Activated CD4-positive, alpha-beta T cell treated with anti-CD3 and anti-CD28 coated beads for 4 hours (primary cell): ENCODE measurements around the gene ENPP4.
"Not testable (repeated sequence)": the region's sequence is repeated elsewhere in the genome, so short reads cannot be mapped to it uniquely, and the experiment has no call there.

Experiments used
- DNase-seq, 2 donors: peaks; one replicate each; pipeline ENCODE4 v3.0.0-alpha.2; 2020

Gene ENPP4, protein sequence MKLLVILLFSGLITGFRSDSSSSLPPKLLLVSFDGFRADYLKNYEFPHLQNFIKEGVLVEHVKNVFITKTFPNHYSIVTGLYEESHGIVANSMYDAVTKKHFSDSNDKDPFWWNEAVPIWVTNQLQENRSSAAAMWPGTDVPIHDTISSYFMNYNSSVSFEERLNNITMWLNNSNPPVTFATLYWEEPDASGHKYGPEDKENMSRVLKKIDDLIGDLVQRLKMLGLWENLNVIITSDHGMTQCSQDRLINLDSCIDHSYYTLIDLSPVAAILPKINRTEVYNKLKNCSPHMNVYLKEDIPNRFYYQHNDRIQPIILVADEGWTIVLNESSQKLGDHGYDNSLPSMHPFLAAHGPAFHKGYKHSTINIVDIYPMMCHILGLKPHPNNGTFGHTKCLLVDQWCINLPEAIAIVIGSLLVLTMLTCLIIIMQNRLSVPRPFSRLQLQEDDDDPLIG

DNA sequence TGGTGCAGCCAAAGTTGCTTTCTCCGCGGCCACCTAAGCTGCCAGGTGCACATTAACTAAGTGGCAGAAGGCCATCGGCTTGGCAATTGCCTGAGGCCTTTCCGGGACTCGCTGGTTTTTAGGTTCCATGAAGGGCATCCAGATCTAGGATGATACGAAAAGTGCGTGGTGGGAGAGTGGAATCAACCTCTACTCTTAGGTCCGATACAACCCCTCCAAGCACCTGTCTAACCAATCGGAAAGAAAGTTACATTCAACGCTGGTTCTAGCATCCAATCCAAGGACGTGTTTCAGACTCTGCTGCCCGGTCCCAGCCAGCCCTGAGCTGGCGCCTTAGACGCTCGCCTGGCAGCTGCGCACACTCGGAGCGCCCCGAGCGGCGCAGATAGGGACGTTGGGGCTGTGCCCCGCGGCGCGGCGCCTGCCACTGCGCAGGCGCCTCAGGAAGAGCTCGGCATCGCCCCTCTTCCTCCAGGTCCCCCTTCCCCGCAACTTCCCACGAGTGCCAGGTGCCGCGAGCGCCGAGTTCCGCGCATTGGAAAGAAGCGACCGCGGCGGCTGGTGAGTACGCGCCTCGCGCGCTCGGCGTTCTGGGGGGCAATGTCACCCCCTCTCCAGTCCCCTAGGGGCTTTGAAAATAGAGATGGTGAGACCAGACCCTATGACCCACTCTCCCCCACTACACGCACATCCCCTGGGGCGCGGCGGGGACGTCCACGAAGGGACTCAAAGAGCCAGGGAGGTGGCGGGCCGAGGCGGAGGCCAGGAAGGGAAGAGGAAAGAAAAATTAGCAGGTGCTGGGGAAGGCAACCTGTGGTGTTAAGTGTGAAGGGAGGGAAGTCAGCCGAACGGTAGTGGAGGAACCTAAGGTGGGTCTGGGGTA is at the start of gene ENPP4:
Gene ENPP4 (plus strand): TSS at position 361 of the 883 bp plus-strand sequence. CDS start 9,595 bp downstream, outside the sequence.
- peak; percentile 85 to 89 for DNase-seq

DNA sequence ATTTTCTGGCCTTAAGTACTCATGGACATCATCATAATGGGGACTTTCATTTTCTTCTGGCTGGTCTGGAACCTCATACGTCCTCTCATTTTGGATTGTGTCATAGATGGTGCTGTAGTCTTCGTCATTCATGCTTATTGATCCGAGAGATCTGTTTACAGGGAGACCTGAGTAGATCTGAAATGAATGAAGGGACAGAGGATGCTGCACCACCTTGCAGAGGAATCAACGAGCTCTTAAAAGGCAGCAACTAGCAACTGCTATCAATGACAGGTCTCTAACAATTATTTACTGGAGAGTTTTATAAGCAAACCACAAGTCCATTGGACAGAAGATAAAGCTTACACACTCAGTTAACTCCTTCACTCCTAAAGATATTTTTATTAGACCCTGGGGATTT is 49.7 kb upstream of the ENPP4 start:
- DNase-seq: no peak

DNA sequence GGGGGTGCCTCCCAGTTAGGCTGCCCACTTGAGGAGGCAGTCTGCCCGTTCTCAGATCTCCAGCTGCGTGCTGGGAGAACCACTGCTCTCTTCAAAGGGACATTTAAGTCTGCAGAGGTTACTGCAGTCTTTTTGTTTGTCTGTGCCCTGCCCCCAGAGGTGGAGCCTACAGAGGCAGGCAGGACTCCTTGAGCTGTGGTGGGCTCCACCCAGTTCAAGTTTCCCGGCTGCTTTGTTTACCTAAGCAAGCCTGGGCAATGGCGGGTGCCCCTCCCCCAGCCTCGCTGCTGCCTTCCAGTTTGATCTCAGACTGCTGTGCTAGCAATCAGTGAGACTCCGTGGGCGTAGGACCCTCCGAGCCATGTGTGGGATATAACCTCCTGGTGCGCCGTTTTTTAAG is 44.1 kb upstream of the ENPP4 start:
- DNase-seq: not testable (repeated sequence)

DNA sequence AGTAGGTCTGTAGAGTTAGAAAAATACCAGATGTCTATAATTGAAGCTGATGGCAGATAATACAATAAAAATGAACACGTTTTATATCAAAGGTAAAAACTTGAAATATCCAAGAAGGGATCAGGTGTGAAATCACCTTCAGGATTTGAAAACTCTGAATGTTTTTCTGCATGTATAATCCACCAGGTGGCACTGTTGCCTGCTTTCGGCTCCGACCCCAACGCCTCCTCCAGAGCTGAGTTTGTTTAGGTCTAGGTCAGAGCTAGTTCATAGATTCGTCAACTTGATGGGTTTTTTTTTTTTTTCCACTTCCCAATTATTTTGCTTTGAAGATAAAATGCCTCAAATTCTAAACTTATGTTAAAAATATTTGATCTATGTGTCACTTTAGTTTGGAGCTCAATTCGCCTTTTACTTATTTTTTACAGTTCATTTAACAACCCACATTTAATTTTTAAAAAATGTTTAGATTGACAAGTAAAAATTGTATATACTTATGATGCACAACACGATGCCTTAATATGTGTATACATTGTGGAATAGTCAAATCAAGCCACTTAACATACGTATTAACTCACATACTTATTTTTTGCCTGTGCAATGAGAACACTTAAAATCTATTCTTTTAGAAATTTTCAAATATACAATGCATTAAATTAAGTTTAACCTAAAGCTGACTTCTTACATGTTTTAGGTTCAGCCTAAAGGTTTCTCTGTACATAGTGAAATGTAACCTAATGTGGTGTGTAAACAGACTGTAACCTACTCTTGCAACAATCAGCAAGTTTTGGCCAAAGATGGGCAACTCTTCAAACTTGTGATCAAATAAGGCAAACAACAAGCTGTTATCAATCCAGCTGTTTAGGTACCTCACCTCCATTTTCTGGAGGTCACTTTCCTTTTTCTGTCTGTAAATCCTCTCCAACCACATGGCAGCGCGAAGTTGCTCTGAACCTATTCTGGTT is 39.4 kb upstream of the ENPP4 start:
- peak; percentile 42 to 52 for DNase-seq

DNA sequence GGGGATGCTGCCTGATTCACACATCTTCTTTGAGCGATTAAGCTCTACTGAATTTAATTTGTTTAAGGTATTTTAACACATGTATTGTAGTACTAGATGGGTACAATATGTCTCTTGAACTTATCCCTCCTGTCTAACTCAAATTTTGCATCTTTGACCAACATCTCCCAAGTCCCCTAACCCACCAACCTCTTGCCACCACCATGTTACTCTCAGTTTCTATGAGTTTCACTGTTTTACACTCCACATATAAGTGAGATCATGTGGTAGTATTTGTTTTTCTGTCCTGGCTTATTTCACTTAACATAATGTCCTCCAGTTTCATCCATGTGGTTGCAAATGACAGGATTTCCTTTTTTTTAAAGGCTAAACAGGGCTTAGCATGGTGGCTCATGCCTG is 38.7 kb upstream of the ENPP4 start:
- DNase-seq: no peak

DNA sequence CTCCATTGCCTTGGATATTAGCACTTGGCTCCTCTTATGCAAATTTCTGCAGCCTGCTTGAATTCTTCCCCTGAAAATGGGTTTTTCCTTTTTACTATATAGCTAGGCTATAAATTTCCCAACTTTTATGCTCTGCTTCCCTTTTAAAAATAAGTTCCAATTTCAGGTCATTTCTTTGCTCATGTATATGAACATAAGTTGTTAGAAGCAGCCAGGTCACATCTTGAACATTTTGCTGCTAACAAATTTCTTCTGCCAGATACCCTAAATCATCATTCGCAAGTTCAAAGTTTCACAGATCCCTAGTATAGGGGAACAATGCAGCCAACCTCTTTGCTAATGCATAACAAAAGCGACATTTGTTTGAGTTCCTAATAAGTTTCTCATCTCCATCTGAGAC is 34.5 kb upstream of the ENPP4 start:
- no peak for DNase-seq

DNA sequence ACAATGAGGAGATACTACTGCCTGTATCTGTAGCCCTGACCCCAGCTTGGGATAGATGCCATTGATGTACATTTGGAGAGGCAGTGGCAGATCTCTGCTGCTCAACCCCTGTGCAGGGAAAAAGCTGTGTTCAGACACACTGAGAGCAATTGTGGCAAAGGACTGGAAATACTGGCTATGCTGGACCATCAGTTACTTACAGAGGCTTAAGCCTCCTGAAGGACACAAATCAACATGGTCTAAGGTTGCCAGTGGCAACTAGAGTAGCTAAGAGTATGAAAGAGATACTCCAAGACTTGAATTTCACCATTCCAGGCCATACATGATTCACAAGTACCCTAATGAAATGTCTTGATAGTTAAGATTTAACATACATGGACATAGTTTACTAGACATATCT is 32.4 kb upstream of the ENPP4 start:
- DNase-seq: no peak

DNA sequence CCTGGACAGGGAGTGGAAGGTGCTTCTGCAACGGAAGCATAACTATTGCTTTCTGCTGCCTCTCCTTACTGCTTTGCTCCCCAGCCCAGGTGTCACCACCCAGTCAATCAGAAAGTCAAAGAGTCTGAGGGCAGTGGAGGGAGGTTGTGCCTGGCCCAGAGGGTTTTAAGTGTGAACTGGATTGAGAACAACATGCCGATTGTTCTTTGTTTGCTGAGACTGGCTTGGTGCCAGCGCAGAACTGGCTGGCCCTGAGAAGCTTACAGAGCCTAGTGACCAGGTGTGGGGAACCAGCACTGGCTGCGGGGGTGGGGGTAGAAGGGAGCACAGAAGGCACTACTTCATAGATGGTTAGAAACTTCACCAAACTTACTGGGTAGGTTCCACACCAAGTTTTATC is 31.1 kb upstream of the ENPP4 start:
- DNase-seq: no peak

DNA sequence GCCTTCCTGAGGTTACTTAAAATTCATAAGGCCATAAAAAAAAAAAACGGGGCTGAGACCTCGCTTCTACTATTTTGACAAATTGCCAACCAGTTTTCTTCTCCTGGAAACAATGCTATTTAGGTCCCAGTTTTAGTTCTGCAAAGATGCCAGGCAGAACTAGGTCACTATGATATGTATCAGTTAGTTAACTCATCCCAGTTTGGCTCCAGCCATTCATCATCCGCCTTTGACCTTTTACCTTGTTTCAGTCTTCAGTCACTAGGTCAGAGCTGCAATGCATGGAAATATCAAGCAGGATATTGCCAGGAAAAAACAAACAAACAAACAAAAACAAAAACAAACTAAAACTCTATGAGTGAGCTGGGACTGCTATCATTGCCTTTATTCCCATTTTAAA is 29.8 kb upstream of the ENPP4 start:
- no peak for DNase-seq

DNA sequence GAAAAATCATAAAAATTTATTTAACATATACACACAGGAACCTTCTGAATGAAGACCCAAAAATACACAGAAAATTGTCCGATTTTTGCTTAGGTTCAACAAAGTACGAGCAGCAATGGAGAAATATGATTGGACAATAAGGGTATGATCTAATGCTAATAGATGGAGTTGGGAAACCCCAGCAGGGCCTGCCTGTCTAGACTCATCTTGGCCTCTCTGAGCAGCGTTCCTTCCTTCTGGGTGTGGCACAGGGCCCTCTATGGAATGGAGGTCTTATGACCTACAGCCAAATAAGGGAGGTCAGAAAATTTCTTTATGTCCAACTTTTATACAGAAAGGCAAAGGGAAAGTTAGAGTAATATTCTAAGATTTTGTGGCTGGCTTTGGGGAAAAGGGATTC is 27.7 kb upstream of the ENPP4 start:
- no peak for DNase-seq

DNA sequence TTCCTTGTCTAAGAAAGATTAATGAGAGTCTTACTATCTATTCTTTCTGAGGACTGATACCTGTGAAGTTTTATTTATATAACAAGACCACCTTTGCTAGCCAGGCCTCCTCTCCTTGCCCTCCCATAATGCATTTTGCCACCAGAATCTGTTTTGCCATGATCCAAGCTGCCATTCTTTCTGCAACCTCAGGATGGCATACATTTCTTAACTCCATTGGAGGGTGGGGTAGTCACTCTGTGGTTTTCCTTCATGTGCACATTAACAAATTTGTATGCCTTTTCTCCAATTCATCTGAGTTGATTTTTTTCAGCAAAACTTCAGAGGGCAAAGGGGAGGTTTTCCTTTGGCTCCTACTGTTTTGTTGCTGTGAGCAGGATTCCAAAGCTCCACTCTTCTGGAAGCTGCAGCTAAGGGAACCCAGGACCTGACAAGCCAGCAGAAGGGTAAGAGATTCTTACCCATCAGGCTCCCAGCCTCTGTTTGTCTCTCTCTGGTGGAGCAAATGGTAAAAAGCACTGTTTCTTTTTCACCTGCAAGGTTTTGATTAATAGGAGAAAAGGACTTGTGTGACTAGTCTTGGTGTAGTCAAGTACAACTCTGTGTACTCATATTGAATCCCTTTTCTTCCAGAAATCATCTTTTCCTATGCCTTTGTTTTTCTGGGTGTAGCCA is 26.2 kb upstream of the ENPP4 start:
- no peak for DNase-seq

DNA sequence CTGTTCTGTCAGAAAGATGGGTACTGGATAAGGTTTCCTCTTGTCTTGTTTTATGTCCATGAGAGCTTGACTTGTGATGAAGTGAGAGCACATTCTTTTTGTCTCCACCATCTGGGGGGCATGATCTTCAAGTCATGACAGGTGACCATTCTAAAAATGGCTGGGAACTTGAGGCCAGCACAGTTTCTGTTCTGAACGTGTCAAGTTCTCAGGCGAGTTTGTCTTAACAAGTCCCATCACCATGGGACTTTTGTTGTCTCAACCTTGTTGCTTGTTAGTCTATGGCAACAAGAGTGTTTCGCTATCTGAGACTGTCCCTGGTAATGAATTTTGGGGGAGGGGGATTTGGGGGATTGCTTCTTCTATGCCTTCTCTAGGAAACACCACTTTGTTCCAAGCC is 25.6 kb upstream of the ENPP4 start:
- no peak for DNase-seq

DNA sequence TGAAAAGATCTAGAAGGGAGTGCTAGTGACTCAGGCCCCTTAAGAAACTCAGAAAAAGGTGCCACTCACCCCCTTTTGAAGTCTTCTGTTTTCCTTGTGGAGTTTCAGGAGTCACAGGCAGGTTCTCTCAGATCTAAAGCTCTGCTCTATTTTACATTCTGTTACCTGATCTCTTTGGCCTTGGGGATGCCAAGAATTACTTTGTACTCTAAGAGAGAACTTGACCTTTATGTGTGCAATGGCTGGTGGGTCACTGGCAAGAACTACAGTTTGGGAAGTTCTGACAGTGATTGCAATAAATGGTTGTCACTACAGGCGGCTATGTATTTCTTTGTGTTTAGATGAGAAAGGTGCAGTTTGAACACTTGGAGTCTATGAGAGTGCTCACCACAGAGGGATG is 24.2 kb upstream of the ENPP4 start:
- DNase-seq: no peak

DNA sequence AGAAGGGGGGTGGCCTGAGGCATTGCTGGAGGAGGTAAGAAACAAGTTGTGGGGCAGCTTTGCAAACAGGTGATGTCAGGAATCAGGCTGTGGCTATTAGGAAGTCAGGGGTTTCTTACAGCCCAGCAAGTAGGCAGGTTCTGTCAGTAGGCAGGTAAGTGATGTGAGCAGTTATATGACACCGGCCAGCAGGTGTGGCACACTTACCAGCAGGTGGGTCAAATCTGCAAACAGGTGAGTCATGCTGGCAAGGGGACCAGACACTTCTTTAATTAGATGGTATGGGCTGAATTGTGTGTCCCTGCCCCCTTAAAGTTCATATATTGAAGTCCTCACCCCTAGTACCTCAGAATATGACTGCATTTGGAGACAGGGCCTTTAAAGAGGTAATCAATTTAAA is 16.4 kb upstream of the ENPP4 start:
- no peak for DNase-seq

DNA sequence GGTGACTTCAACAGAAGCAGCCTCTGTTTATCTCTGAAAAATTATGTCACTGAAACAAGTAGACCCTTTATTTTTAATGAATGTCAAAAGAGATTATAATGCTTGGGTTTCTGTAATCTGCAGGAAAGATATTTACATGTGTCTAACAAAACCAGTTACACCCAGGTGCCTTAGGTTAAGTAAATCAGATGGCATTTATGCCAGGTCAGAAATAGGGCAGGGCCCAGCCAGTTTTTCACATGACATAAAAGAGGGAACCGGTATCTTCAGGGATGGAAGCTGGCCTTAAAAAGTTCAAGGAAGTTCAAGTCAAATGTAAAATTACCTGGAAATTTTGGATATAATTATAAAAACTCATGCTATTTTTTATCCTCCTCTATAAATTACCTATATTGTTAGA is 14.2 kb upstream of the ENPP4 start:
- no peak for DNase-seq

DNA sequence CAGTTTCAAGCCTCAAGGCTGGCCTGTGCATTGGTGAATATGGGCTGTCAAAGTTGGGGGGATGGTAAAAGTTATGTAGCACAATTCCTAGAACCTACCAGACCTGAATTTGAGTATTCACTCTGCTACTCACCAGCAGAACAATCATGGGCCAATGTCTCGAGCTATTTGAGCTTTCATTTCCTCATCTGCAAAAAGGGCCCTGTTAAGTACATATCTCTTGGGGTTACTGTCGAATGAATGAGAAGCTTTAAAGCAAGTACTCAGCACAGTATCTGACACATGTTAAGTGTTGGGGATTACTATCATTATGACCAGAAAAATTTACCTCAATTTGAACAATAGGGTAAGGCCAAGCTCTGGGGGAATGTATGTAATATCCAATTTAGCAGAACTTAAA is 13.5 kb upstream of the ENPP4 start:
- no peak for DNase-seq

DNA sequence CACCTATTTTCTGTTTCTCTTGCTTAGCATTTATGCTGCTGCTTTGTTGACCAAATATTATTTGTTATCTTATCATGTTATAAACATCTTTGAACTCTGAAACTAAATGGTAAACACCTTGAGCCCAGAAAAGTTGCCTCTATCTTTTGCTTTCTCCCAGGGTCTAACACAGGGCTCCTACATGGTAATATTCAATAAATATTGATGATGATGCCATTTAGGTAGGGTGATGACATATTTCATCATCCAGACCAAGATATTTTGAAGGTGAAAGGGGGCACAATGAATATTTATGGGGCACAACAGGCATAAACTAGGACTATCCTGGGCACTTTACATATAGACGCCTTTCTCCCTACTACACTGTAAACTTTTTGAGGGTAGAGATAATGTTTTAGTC is 11.6 kb upstream of the ENPP4 start:
- DNase-seq: no peak

DNA sequence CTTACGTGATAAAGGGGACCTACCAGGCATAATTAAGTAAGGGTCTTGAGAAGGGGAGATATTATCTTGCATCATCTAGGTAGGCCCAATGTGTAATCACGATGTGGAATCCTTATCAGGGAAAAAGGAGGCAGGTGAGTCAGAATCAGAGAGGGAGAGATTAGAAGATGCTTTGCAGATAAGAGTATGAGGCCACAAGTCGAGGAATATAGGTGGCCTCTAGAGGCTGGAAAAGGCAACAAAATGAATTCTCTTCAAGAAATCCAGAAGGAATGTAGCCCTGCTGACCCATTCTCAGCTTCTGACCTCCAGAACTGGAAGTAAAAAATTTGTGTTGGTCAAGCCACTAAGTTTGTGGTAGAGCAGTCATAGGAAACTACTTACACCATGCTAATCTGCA is 11.0 kb upstream of the ENPP4 start:
- no peak for DNase-seq

DNA sequence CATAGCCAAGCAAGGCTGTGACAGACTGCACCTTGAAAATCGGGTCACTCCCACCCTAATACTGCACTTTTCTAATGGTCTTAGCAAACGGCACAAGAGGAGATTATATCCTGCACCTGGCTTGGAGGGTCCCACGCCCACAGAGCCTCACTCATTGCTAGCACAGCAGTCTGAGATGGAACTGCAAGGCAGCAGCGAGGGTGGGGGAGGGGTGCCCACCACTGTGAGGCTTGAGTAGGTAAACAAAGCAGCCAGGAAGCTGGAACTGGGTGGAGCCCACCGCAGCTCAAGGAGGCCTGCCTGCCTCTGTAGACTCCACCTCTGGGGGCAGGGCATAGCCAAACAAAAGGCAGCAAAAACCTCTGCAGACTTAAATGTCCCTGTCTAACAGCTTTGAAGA is 10.1 kb upstream of the ENPP4 start:
- not testable (repeated sequence) for DNase-seq

DNA sequence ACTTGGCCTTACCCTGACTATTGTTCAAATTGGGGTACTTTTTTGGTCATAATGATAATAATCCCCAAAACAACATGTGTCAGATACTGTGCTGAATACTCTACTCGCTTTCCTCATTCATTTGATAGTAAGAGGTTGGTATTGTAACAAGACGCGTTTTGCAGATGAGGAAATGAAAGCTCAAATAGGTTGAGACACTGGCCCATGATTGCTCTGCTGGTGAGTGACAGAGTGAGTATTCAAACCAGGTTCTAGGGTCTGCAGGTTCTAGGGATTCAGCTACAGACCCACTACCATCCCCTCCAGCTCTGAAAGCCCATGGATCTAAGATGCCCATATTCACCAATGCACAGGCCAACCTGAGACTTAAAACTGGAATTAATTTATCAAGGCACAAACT is 1.3 kb upstream of the ENPP4 start:
- DNase-seq: no peak

DNA sequence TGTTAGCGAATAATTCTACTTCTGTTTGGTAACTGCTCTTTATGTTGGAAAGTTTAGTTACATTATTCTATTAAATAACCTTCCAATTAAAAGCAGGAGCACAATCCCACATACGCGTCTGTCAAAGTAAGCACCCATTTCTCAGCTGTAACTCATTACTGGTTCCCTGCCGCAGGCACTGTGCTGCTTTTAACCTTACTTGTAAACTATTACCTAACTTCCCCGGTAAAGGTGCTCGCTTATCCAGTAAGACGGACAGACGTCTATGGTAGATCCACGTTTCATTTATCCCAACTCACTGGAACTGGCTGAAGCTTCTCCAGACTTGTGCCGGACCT is 529 bp upstream of the ENPP4 start:
- no peak for DNase-seq

DNA sequence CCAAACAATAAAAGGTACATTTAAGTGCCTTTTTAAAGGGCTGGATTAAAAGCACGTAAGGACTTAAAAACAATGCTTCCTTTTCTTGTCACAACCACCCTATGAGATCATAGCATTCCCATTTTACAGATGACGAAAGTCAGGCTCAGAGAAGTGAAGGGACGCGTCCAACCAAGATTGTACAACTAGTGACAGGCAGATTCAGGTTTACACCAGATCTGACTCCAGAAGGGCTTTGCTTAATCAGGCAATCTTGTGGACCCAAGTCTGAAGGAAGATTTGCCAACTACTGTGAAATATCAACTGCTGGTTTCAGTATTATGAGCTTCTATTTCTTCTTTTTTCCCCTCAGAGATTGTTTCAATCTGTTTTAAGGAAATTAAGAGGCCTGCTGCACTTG is 877 bp downstream of the ENPP4 start:
- DNase-seq: no peak
